Neural progenitor cell (in vitro differentiated cells): ENCODE data around the gene SMCP.

Source experiments
- EZH2 ChIP-seq: fragments of 200-600 bp; sonication (generic); IDR thresholded peaks from 2 replicates; pipeline ENCODE4 v1.6.1; 2017; ENCODE audit warnings: antibody characterized with exemption, mild to moderate bottlenecking, moderate library complexity
- EZH2phosphoT487 ChIP-seq: fragments of 200-600 bp; sonication (generic); IDR thresholded peaks from 2 replicates; pipeline ENCODE4 v1.6.1; 2017; ENCODE audit warnings: antibody characterized with exemption

DNA sequence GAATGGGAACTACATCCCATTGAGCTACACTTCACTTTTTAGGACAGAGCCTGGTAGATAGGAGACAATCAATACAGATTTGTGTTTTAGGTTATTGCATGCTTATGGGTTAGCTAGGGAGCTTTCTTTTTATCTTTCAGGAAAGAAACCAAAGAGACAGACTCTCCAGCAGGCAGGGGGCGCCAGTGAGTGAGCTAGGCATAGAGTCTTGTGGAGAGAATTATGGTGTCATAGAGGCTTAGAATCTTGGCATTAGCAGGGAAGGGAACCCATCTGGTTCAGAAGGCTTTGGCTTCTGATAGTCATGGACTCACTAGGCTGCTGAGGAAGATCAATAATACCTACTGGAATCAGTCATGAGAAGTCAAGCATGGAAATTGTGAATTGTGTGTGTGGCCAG, at the start of gene SMCP:
- TF ChIP-seq EZH2phosphoT487 (no peak), EZH2 (no peak)
